Adrenal gland (tissue), 12 donors: ENCODE results near the gene SMTNL2. TPM values are rescaled to one million over a fixed set of nuclear protein-coding genes. Genes with fewer than 3 reads are reported as not detected.

Source experiments
- DNase-seq, 7 donors: peaks; one replicate each; pipeline ENCODE4 v3.0.0-alpha.2; 2019 to 2020
- H3K27ac ChIP-seq, 5 donors: fragments of 200-600 bp; sonication (generic) in 4 of 5; 1 replicate in 3 of 5; 2 replicates in 2 of 5; pipeline versions ENCODE4 v1.5.1 to v1.8.0; 2016 to 2020; ENCODE audit warnings: mild to moderate bottlenecking in 1 of 5
- H3K27me3 ChIP-seq: fragments of 200-600 bp; 2 replicates; pipeline ENCODE4 v1.8.0; 2021
- H3K36me3 ChIP-seq, 2 donors: fragments of 200-600 bp; replicated peaks in 1 of 2; 1 replicate in 1 of 2; 2 replicates in 1 of 2; pipeline versions ENCODE4 v1.5.1 to v1.8.0; 2018 to 2022
- H3K4me1 ChIP-seq, 2 donors: fragments of 200-600 bp; replicated peaks in 1 of 2; 1 replicate in 1 of 2; 2 replicates in 1 of 2; pipeline versions ENCODE4 v1.5.1 to v1.8.0; 2018 to 2021
- H3K4me3 ChIP-seq, 4 donors: fragments of 200-600 bp; sonication (generic) in 3 of 4; one replicate each; pipeline ENCODE4 v1.5.1; 2016 to 2018
- H3K9me3 ChIP-seq, 3 donors: fragments of 200-600 bp; sonication (generic) in 1 of 3; replicated peaks in 1 of 3; 1 replicate in 2 of 3; 2 replicates in 1 of 3; pipeline versions ENCODE4 v1.5.1 to v1.8.0; 2016 to 2021
- CTCF ChIP-seq, 6 experiments: fragments of 450-650 bp in 4 of 6; fragments of 200-600 bp in 2 of 6; sonication (generic) in 1 of 6; IDR thresholded peaks; 1 replicate in 5 of 6; 2 replicates in 1 of 6; pipeline versions ENCODE4 v1.5.1 to v1.8.0; 2016 to 2021; ENCODE audit warnings: antibody characterized with exemption in 6 of 6, mild to moderate bottlenecking in 2 of 6, moderate library complexity in 1 of 6
- POLR2A ChIP-seq, 2 donors: fragments of 450-650 bp; IDR thresholded peaks; one replicate each; pipeline ENCODE4 v1.6.1; 2017; ENCODE audit warnings: antibody characterized with exemption in 2 of 2, mild to moderate bottlenecking in 2 of 2, moderate library complexity in 1 of 2
- WGBS, 4 donors: extraction: QIAGEN DNeasy Blood & Tissue Kit in 2 of 4; methylation state at CpG; one replicate each; pipeline versions ENCODE4 v1.1.5 to v1.1.7; 2013 to 2017; 5-methylcytosine and 5-hydroxymethylcytosine counted together
- intact Hi-C, 2 donors: fragments of 100-400 bp; cut with DNase I; formaldehyde crosslinking; loops; one replicate each; pipeline versions ENCODE4 v1.14.1 to v1.15.0; 2022 to 2023
- polyA plus RNA-seq, 3 donors: library from polyadenylated mRNA; stranded (reverse); fragments of 200-250 nt in 2 of 3; fragments of 350-450 nt in 1 of 3; fragmentation: Illumina TruSeq in 1 of 3; extraction: RNeasy Lipid Tissue Mini Kit (QIAGEN cat#74804) in 1 of 3; gene quantifications; one replicate each; pipeline ENCODE4 v1.2.3, GENCODE V29; 2013 to 2014
- total RNA-seq, 9 donors: library from RNA; depleted of rRNA in 4 of 9; stranded (reverse); fragments of >200 nt in 4 of 9; fragments of 120-200 nt in 1 of 9; fragmentation: NEBNext Ultra II Directional in 1 of 9; extraction: Animal tissue kit (Norgen Biotek cat#: 25700) in 1 of 9; gene quantifications; one replicate each; pipeline versions ENCODE4 v1.1.0 to v1.2.4, GENCODE V29; 2013 to 2023
- donor health status: healthy with polysubstance abuse.
- donor health status: Bipolar disorder and iron deficiency.
- donor health status: DM: yes; HTN: yes; CAD: no.
- donor health status: DM: no; HTN: no; CAD: no.
- donor health status: DM: no; HTN: no; CAD: no.
- donor health status: DM: yes; HTN: yes; CAD: no.

The SMTNL2 gene
- total and polyA plus RNA-seq, 12 donors = 0.11 to 0.94 (median 0.17) TPM; not detected in 5

- no peaks in the 10 kb centered on the region for H3K36me3 ChIP-seq
- H3K27ac ChIP-seq = no peak overlapping the region
- H3K4me3 ChIP-seq = no peak overlapping the region
- WGBS, 4 donors = 81 to 92% (median 85%) methylated on average over 6 of the region's 6 CpGs
- H3K9me3 ChIP-seq = no peaks in the 10 kb centered on the region
- intact Hi-C loops = no loop called here
- TF ChIP-seq POLR2A (IDR thresholded peaks at IDR 0.05) (no peak), CTCF (IDR thresholded peaks at IDR 0.05) (no peak)
- H3K27me3 ChIP-seq = no peaks in the 10 kb centered on the region
- peaks cover 9 to 21% of the 10 kb centered on the region in 2 donors for H3K4me1 ChIP-seq
- no peak for DNase-seq
Observed at GRCh38 chr17:4610656-4611055, 26.3 kb downstream of the SMTNL2 start.

GRCh38 chr17:4616476-4616875 lies 32.1 kb downstream of the SMTNL2 start:
- Histone ChIP-seq H3K36me3 (no peaks in the 10 kb centered on the region), H3K27me3 (no peaks in the 10 kb centered on the region), H3K4me1 (no peaks in the 10 kb centered on the region), H3K27ac (no peak overlapping the region), H3K4me3 (no peak overlapping the region), H3K9me3 (no peaks in the 10 kb centered on the region)
- no peak for DNase-seq
- no peak for TF ChIP-seq POLR2A (IDR thresholded peaks at IDR 0.05)
- 84 to 88% (median 87%) methylated on average over 9 of the region's 9 CpGs for WGBS, 4 donors
- intact Hi-C loops = no loop called here

GRCh38 chr17:4617090-4617489 lies 32.8 kb downstream of the SMTNL2 start:
- no peaks in the 10 kb centered on the region for H3K36me3 ChIP-seq
- TF ChIP-seq POLR2A (IDR thresholded peaks at IDR 0.05) = no peak
- no peak for TF ChIP-seq CTCF (IDR thresholded peaks at IDR 0.05)
- DNase-seq = no peak
- WGBS, 4 donors = 85 to 89% (median 86%) methylated on average over 17 of the region's 17 CpGs
- H3K4me3 ChIP-seq = no peak overlapping the region
- H3K4me1 ChIP-seq = no peaks in the 10 kb centered on the region
- H3K27me3 ChIP-seq = no peaks in the 10 kb centered on the region
- no peaks in the 10 kb centered on the region for H3K9me3 ChIP-seq
- intact Hi-C loops = no loop called here
- no peak overlapping the region for H3K27ac ChIP-seq

GRCh38 chr17:4617590-4618351 lies 33.4 kb downstream of the SMTNL2 start:
- no peak overlapping the region for H3K27ac ChIP-seq
- no peaks in the 10 kb centered on the region for H3K4me1 ChIP-seq
- no peaks in the 10 kb centered on the region for H3K36me3 ChIP-seq
- TF ChIP-seq CTCF (IDR thresholded peaks at IDR 0.05) (no peak), POLR2A (IDR thresholded peaks at IDR 0.05) (no peak)
- intact Hi-C loops = no loop called here
- no peaks in the 10 kb centered on the region for H3K27me3 ChIP-seq
- 51 to 61% (median 60%) methylated on average over 13 to 15 of the region's 15 CpGs for WGBS, 4 donors
- DNase-seq = no peak
- H3K4me3 ChIP-seq = no peak overlapping the region
- H3K9me3 ChIP-seq = no peaks in the 10 kb centered on the region
